Hepatocyte (in vitro differentiated cells): ENCODE data around the gene INSRR.

Experiments
- EZH2 ChIP-seq: fragments of 200-600 bp; sonication (generic); IDR thresholded peaks from 2 replicates; pipeline ENCODE4 v1.6.1; 2016; ENCODE audit warnings: antibody characterized with exemption, mild to moderate bottlenecking, borderline replicate concordance
- TF ChIP-seq, protein P1 (sequence below): fragments of 200-600 bp; sonication (generic); IDR thresholded peaks from 2 replicates; pipeline ENCODE4 v1.5.1; 2016; ENCODE audit warnings: antibody characterized with exemption, mild to moderate bottlenecking; ENCODE audit not compliant: poor library complexity

DNA sequence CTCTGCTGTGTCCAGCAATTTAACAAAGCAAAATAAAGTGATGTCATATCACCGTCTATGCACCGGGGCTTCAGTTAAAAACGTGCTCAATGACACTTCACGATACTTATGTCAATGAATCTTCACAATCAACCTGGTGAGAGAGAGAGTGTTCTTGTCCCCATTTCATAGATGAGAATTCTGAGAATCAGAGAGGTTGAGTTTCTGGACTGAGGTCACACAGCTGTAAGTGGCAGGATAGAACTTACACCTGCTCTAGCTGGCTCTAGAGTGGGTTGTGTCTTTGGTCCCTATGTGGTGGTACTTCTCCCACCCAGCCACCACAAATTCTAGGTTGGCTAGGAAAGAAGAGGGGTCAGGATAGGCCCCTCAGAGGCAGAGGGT is 6.9 kb upstream of the INSRR start:
- TF ChIP-seq, protein P1, sequence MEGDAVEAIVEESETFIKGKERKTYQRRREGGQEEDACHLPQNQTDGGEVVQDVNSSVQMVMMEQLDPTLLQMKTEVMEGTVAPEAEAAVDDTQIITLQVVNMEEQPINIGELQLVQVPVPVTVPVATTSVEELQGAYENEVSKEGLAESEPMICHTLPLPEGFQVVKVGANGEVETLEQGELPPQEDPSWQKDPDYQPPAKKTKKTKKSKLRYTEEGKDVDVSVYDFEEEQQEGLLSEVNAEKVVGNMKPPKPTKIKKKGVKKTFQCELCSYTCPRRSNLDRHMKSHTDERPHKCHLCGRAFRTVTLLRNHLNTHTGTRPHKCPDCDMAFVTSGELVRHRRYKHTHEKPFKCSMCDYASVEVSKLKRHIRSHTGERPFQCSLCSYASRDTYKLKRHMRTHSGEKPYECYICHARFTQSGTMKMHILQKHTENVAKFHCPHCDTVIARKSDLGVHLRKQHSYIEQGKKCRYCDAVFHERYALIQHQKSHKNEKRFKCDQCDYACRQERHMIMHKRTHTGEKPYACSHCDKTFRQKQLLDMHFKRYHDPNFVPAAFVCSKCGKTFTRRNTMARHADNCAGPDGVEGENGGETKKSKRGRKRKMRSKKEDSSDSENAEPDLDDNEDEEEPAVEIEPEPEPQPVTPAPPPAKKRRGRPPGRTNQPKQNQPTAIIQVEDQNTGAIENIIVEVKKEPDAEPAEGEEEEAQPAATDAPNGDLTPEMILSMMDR: no peak
- TF ChIP-seq EZH2: no peak
